Stimulated activated CD4-positive, alpha-beta T cell treated with anti-CD3 and anti-CD28 coated beads, Interleukin-15, amount 100 ng/mL, for 1 hour (primary cell): ENCODE measurements around the gene ARHGAP12.
"Not testable (repeated sequence)": the region's sequence is repeated elsewhere in the genome, so short reads cannot be mapped to it uniquely, and the experiment has no call there.

Experiments used
- DNase-seq, 2 donors: peaks; one replicate each; pipeline ENCODE4 v3.0.0-alpha.2; 2020; ENCODE audit warnings: low read depth in 1 of 2, low spot score in 1 of 2

The ARHGAP12 gene

DNA sequence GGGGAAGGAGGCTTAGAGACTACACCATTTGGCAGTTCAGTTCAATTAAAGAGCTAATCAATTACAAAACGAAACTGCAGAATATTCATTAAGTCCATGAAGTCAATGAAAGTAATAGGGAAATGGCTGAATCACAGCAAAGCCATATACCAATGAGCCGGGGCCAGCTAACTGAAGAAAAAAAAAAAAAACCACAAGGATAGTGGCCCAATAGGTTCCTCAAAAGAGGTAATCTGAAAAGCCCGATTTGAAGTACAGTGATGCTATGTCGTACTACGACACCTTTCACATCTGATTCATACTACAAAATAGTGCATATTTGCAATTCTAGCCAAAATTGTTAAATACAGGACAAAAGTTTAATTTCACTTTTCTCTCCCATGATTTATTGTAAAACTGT lies 2.5 kb downstream of the ARHGAP12 start:
- no peak for DNase-seq

DNA sequence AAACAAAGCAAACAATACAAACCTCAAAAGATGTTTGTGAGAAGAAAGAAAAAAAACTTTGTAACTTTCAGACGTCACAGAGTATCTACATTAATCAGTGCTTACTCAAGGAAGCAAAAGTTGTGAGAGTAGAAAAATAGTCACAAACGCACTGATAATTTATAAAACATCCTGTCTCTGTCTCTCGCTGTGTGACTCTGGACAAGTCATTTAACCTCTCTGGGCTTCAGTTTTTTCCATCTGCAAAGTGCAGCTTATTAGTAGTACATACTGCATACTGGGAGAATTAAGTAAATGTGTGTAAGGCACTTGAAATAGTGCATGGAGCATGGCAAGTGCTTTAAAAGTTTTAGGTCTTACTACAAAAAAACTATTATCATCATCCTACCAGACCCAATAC lies 3.8 kb downstream of the ARHGAP12 start:
- DNase-seq = no peak

DNA sequence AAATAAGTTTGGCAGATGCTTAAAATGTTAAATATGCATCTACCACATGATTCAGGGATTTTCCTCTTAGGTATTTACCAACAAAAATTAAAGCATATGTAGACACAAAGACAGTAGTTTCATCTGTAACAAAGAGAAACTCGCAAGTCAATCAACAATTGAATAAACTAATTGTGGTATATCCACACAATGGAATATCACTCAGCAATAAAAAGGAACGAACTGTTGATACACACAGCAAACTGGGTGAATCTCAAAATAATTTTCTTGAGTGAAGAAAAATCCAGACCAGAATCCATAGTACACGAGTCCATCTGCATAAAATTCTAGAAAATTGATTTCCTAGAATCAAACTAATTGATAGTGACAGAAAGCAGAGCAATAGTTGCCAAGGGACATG lies 5.2 kb downstream of the ARHGAP12 start:
- DNase-seq = no peak

DNA sequence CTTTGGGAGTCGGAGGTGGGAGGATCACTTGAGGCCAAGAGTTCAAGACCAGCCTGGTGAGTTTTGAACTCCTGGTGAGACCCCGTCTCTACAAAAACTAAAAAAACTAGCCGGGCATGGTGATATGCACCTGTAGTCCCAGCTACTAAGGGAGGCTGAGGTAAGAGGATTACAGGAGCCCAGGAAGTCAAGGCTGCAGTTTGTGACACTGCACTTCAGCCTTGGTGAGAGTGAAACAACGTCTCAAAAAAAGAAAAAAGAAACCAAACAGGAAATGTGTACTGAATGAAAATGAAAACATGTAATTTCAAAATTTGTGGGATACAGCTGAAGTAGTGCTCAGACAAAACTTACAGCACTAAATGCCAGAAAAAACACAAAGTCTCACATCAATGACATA lies 7.6 kb downstream of the ARHGAP12 start:
- no peak for DNase-seq

DNA sequence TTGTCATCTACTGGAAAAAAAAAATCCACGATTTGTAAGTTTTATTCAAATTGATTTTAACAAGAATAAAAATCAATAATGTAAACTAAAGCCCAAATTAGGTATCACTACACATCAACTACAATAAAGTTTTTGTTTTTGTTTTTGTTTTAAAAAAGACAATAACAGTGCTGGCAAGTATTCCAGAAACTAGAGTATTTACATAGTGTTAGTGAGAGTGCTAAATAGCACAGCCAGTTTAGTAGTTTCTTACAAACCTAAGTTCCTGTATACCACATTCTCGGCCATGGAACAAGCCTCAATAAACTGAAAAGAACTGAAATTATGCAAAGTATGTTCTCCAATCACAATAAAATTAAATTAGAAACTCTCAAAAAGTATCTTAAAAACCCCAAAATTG lies 8.1 kb downstream of the ARHGAP12 start:
- no peak for DNase-seq

DNA sequence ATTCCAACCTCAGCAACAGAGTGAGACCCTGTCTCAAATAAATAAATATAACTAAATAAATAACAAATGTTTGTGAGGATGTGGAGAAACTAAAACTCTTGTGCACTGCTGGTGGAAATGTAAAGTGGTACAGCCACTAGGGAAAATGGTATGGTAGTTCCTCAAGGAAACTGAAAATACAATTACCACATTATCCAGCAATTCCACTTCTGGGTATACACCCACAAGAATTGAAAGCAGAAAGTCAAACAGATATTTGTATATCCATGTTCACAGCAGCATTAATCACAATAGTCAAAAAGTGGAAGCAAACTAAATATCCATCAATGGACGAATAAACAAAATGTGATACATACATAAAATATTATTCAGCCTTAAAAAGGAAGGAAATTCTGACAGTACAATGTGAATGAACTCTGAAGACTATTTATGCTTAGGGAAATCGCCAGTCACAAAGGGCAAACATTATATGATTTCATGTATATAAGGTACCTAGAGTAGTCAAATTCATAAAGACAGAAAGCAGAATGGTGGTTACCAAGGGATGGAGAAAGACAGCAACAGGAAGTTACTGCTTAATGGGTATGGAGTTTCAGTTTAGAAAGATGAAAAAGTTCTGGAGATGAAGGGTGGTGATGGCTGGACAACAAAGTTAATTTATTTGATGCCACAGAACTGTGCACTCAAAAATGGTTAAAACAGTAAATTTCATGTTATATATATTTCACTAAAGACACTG lies 9.8 kb downstream of the ARHGAP12 start:
- no peak for DNase-seq

DNA sequence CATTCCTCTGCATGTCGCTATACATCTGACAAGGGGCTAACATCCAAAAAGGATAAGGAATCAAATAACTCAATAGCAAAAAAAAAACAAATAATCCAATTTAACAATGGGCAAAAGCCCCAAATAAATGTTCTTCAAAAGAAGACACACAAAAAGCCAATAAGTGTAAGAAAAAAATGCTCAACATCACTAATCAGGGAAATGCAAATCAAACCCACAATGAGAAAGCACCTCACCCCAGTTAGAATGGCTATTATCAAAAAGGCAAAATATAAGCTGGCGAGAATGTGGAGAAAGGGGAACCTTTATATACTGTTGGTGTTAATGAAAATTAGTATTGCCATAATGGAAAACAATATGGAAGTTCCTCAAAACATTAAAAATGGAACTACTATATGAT lies 14.3 kb downstream of the ARHGAP12 start:
- DNase-seq = no peak

DNA sequence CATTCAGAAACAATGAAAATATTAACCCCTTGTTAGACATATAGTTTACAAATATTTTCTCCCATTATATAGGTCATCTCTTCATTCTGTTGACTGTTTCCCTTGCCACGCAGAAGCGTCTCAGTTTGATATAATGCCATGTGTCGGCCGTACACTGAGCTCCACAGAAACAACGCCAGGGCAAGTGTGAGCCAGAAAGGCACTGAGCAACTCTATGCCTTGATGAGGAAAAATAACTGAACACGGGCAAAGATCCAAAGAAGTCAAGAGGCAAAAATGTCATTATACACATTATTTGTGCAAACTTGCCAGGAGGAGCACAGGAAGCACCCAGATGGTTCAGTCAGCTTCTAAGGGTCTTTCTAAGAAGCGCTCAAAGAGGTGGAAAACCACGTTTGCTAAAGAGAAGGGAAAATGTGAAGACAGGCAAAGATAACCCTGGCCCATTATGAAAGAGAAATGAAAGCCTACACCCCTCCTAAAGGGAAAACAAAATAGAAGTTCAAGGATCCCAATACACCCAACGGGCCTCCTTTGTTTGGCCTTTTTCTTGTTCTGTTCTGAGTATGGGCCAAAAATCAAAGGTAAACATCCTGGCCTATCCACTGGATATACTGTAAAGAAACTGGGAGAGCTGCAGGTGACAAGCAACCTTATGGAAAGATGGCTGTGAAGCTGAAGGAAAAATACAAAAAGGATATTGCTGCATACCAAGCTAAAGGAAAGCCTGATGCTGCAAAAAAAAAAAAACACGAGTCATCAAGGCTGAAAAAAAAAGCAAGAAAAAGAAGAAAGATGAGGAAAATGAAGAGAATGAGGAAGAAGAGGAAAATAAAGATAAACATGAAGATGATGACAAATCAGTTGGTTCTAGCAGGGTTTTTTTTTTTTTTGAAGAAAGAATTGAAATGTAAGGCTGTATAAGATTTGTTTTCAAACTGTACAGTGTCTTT lies 15.5 kb downstream of the ARHGAP12 start:
- no peak for DNase-seq

DNA sequence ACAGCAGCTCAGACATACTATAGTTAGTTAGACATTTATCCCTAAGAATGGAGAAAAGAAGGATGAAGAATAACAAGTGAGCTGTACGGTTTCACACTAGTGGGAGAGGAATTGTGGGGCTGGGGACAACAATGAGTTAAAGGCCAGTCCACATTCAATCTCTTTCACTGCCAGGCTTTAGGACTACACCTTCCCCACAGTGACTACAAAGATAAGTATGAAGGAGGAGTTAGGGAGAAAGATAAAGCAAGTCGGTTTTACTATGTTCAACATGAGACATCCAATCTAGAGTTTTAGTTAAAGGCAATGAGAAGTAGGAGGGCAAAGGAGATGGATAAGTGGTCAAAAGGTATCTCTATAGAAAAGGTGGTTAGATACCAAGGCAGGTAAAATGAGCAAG lies 16.3 kb downstream of the ARHGAP12 start:
- no peak for DNase-seq

DNA sequence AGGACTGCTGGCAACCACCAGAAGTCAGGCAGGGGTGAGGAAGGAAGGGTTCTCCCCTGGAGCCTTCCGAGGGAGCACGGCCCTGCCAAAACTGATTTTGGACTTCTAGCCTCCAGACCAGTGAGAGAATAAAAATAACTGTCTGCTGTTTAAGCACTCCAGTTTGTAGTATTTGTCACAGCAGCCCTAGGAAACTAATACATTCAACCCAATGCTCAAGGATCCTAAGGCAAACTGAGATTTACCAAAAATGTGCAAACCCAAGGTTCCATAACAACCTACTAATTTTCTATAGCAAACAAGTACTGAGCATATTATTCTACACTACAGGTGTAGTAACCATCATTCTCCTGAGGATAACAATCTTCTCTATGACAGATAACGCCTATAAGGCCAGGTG lies 18.6 kb downstream of the ARHGAP12 start:
- DNase-seq = no peak

DNA sequence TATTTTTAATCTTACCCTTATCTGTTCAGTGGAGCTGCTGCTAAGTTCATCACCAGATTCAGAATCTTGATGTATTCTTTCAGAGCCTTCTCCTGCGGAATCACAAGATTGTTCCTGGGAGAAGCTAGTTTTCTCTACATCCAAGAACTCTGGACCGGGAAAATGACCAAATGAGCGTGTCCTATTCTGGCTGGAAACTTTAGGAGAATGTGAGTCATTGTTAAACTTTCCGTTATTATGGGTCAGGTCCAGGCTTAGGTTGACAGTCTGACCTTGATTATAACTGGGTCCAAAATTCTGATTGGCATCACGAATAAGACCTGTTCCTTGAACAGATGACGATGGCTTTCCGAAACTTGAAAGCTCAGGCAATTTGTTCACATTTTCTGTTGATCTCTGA lies 20.5 kb downstream of the ARHGAP12 start:
- no peak for DNase-seq

DNA sequence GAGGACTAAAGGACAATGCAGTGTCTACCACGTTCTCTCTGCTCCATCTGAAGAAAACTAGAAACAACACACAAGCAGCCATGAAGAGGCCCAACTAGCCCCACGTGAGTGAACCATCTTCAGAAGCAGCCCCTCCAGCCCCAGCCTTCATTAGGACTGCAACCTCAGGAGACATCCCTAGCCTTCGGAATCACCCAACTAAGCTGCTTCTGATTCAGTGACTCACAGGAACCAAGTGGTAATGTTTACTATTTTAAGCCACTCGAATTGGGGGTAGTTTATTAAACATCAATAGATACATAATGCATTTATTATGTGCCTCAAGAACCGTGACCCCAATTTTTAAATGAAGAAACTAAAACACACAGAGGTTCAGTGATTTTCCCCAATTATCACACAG lies 22.6 kb downstream of the ARHGAP12 start:
- DNase-seq = no peak

DNA sequence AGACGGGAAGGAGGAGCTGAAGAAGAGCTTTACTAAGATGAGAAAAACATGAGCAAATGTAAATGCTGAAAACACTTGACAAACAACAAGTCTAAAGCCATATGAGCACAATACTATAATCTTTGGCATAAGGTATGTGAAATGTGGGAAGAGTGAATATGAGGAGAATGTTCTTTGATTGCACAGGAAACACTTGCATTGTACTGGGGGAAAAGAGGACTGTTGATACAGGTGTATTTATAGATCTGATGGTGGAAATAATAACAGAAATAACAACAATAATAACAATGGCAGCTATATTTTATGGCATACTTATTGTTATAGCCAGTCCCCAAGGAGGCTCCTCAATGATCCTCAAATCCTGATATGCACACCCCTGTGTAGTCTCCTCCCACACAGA lies 23.0 kb downstream of the ARHGAP12 start:
- no peak for DNase-seq

DNA sequence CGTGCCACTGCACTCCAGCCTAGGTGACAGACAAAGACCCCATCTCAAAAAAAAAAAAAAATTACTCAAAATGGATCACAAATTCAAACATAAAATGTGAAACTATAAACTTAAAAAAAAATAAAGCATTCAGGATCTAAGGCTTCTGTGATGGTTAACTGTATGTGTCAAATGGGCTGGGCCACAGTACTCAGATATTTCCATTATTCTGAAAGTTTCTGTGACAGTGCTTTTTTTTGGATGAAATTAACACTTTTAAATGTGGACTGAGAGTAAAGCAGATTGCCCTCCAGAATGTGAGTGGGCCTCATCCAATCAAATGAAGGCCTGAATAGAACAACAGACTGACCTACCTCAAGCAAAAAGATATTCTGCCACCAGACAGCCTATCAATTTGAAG lies 26.0 kb downstream of the ARHGAP12 start:
- DNase-seq = no peak

DNA sequence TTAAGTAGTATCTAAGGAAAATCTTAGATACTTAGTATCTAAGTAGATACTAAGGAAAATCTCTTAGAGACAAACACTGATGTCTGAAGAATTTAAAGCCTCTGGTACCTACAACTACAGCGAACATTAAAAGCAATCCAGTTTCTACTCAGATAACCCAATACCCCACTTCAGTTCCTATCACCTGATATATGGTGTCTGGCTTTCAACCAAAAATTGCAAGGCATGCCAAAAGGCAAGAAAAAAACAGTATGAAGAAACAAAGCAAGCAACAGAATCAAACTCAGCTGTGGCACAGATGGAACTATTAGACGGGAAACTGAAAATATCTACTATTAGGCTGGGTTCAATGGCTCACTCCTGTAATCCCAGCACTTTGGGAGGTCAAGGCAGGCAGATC lies 31.1 kb downstream of the ARHGAP12 start:
- no peak for DNase-seq

DNA sequence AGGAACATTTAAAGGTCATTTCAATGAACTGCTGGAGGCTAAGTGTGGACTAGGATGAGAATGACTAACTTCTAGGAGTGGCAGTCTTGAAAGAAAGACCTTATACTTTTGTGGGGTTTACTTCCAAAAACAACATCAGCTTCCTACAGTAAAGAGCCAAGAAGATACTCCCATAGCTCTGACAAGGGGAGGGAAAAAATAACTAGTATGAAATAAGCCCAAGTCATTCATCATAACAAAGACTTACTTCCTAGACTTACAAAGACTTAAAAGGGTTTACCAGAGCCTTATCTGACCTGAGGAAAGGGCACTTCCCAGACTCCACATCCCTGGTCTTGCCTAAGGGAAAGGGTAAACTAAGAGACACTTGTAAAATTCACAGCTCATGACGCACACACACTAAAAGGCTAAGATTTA lies 31.7 kb downstream of the ARHGAP12 start:
- no peak for DNase-seq

DNA sequence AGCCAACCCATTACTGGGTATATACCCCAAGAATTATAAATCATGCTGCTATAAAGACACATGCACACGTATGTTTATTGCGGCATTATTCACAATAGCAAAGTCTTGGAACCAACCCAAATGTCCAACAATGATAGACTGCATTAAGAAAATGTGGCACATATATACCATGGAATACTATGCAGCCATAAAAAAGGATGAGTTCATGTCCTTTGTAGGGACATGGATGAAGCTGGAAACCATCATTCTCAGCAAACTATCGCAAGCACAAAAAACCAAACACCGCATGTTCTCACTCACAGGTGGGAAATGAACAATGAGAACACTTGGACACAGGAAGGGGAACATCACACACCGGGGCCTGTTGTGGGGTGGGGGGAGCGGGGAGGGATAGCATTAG lies 32.9 kb downstream of the ARHGAP12 start:
- not testable (repeated sequence) for DNase-seq

DNA sequence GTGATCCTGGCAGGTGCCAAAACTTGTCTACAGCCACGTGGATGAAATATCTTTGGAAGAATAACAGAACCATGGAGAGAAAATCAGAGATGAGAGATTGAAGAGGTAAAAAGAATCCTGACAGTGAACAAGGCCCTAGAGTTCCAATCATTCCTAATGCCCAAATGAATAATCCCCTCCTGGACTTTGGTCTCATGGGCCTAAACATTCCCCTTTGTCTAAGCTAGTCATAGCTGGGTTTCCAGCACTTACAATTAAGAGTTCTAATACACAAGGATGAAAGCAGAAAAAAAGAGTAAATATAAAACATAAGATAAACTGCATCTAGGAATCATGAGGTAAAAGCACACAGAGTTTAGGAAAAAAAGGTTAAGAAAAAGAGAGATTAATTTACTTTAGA lies 40.2 kb downstream of the ARHGAP12 start:
- no peak for DNase-seq

DNA sequence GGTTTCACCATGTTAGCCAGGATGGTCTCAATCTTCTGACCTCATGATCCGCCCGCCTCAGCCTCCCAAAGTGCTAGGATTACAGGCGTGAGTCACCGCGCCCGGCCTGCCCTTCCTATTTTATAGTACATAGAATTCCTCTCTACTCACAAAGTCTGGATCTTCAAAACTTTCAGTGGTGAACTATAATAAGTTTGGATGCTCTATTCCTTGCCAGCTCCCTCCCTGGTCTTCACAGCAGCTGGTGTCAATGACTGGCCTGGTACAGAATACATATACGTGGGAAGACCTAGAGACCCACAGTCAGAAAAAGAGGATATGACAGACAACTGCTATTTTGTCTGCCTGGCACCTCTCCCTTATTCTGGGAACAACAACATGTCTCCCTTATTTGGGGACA lies 40.8 kb downstream of the ARHGAP12 start:
- DNase-seq = no peak

DNA sequence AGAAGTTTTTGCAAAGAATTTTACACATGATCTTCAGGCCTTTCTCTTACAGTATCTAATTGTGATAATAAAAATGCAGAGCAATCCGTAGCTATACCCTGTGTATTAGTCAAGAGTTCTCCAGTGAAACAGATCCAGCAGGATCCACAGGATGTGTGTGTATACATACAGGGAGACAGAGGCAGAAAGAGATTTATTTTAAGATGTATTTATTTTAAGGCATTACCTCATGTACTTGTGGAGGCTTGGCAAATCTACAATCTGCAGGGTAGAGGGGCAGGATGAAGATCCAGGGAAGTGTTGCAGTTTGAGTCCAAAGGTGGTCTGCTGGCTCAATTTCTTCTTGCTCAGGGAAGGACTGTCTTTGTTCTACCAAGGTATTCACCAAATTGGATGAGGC lies 41.7 kb downstream of the ARHGAP12 start:
- DNase-seq = no peak

DNA sequence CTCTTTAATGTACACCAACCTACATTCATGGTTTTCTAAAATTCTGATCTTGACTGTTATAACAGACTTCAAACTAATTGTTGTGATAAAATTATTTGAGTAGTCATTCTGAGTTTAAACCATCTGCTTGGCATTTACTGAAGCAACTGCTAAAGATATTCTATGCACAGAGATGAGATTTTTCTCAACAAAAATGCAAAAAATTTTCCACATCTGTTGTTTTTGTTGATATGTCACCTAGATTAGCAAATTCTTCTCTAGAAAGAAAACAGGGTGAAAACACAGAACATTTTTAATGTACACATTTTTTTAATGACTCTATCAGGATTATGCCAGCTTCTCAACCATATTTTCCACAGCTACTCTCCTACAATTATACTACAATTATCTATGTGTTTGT lies 42.7 kb downstream of the ARHGAP12 start:
- DNase-seq = no peak

DNA sequence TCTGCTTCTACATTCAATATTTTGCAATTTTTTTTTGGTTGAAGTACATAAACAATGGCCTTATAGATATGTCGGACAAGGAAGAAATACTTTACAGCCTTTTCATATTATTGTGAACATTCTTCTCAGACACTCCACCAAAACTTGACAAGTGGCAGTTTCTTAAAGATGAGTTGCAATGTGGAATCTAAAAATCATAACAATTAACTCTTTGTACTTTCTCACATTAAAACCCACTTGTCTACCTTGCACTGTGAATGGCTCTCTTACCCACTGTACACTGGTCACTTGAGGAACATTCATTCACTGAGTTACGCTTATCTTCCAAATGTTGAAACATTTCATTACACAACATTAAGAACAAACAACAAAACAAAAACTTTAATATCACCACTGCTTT lies 44.2 kb downstream of the ARHGAP12 start:
- DNase-seq = no peak

DNA sequence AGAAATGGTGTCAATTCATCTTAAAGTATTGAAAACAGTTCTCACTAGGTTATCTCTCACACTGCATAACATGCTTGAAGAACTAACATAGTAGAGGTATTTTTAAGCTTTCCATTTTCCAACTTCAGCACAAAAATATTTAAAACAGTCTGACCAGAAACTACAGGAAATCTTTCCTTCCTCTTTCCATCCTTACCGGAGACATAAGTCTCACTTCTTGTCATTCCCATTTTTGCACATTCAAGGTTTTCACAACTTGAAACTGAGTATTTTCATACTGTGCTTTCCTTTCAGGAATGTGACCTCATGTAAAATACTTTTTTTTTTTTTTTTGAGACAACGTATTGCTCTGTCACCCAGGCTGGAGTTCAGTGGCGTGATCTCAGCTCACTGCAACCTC lies 45.2 kb downstream of the ARHGAP12 start:
- no peak for DNase-seq
